CD14-positive monocyte (primary cell): ENCODE measurements around the gene NDFIP1. TPM values are rescaled to one million over a fixed set of nuclear protein-coding genes. Genes with fewer than 3 reads are reported as not detected.

Experiments
- DNase-seq, 3 donors: peaks; one replicate each; pipeline ENCODE4 v3.0.0-alpha.2; 2011 to 2022
- H2AFZ ChIP-seq: 2 replicates; pipeline ENCODE4 v1.6.0; 2012; ENCODE audit warnings: mild to moderate bottlenecking, low read depth, low read length, inconsistent platforms; ENCODE audit not compliant: insufficient read depth, poor library complexity, severe bottlenecking
- H3K27ac ChIP-seq, 2 donors: 1 replicate in 1 of 2; 2 replicates in 1 of 2; pipeline ENCODE4 v1.5.1; 2012 to 2013; ENCODE audit warnings: low read length in 2 of 2, control low read depth in 1 of 2, inconsistent platforms in 1 of 2, low read depth in 1 of 2, mild to moderate bottlenecking in 1 of 2
- H3K27me3 ChIP-seq, 2 donors: one replicate each; pipeline versions ENCODE4 v1.6.0 to v1.6.1; 2011 to 2013; ENCODE audit warnings: low read length in 2 of 2; ENCODE audit not compliant: control insufficient read depth in 2 of 2, insufficient read depth in 2 of 2
- H3K36me3 ChIP-seq, 2 donors: replicated peaks in 1 of 2; 1 replicate in 1 of 2; 2 replicates in 1 of 2; pipeline versions ENCODE4 v1.5.1 to v1.6.1; 2012 to 2013; ENCODE audit warnings: low read length in 2 of 2, control low read depth in 1 of 2, inconsistent platforms in 1 of 2, mild to moderate bottlenecking in 1 of 2; ENCODE audit not compliant: insufficient read depth in 2 of 2, control insufficient read depth in 1 of 2
- H3K4me1 ChIP-seq, 2 donors: 1 replicate in 1 of 2; 2 replicates in 1 of 2; pipeline versions ENCODE4 v1.5.1 to v1.6.1; 2012 to 2013; ENCODE audit warnings: low read length in 2 of 2, control low read depth in 1 of 2, inconsistent platforms in 1 of 2, mild to moderate bottlenecking in 1 of 2, moderate library complexity in 1 of 2; ENCODE audit not compliant: insufficient read depth in 2 of 2, control insufficient read depth in 1 of 2
- H3K4me2 ChIP-seq: replicated peaks from 2 replicates; pipeline ENCODE3; 2012; ENCODE audit warnings: low read length, moderate library complexity, mild to moderate bottlenecking; ENCODE audit not compliant: poor library complexity, severe bottlenecking; ENCODE audit errors: extremely low read depth
- H3K4me3 ChIP-seq, 3 experiments: fragments of 200-600 bp in 1 of 3; sonication (generic) in 1 of 3; replicated peaks in 1 of 3; 1 replicate in 2 of 3; 2 replicates in 1 of 3; pipeline ENCODE4 v1.5.1; 2011 to 2013; ENCODE audit warnings: low read length in 3 of 3, mild to moderate bottlenecking in 3 of 3, control low read depth in 2 of 3, low read depth in 2 of 3, inconsistent platforms in 1 of 3, moderate library complexity in 1 of 3
- H3K79me2 ChIP-seq: 2 replicates; pipeline ENCODE4 v1.6.0; 2012; ENCODE audit warnings: mild to moderate bottlenecking, control low read depth, inconsistent platforms, low read length, moderate library complexity; ENCODE audit not compliant: insufficient read depth
- H3K9ac ChIP-seq: 2 replicates; pipeline ENCODE4 v1.6.0; 2017; ENCODE audit warnings: low read length, mild to moderate bottlenecking; ENCODE audit not compliant: insufficient read depth, poor library complexity, severe bottlenecking
- H3K9me3 ChIP-seq, 2 donors: replicated peaks in 1 of 2; 1 replicate in 1 of 2; 2 replicates in 1 of 2; pipeline versions ENCODE4 v1.5.1 to v1.6.1; 2012 to 2013; ENCODE audit warnings: low read length in 2 of 2, control low read depth in 1 of 2; ENCODE audit not compliant: control insufficient read depth in 1 of 2, insufficient read depth in 1 of 2
- H4K20me1 ChIP-seq: 2 replicates; pipeline ENCODE4 v1.6.0; 2012; ENCODE audit warnings: mild to moderate bottlenecking, low read length, control low read depth, moderate library complexity; ENCODE audit not compliant: insufficient read depth
- H3K27ac Mint-ChIP-seq, 7 donors: one replicate each; pipeline ENCODE4 v1.8.0; 2020; ENCODE audit warnings: mild to moderate bottlenecking in 7 of 7, mixed read lengths in 7 of 7, moderate library complexity in 6 of 7, inconsistent platforms in 2 of 7
- H3K27me3 Mint-ChIP-seq, 3 donors: one replicate each; pipeline ENCODE4 v1.8.0; 2021 to 2022; ENCODE audit warnings: low read depth in 3 of 3, mild to moderate bottlenecking in 3 of 3, mixed read lengths in 3 of 3, moderate library complexity in 3 of 3, inconsistent platforms in 1 of 3
- H3K36me3 Mint-ChIP-seq, 2 donors: one replicate each; pipeline ENCODE4 v1.8.0; 2020; ENCODE audit warnings: mixed read lengths in 2 of 2, inconsistent platforms in 1 of 2, mild to moderate bottlenecking in 1 of 2
- H3K4me1 Mint-ChIP-seq: one replicate; pipeline ENCODE4 v1.8.0; 2020; ENCODE audit warnings: mild to moderate bottlenecking, mixed read lengths
- H3K4me3 Mint-ChIP-seq, 2 donors: one replicate each; pipeline ENCODE4 v1.8.0; 2020; ENCODE audit warnings: mild to moderate bottlenecking in 2 of 2, mixed read lengths in 2 of 2, moderate library complexity in 1 of 2
- H3K9me3 Mint-ChIP-seq, 7 donors: one replicate each; pipeline ENCODE4 v1.8.0; 2020 to 2022; ENCODE audit warnings: mixed read lengths in 7 of 7, mild to moderate bottlenecking in 6 of 7, moderate library complexity in 6 of 7, inconsistent platforms in 2 of 7
- WGBS: methylation state at CpG from one replicate; pipeline ENCODE4 v1.1.5; 2013; ENCODE audit warnings: missing lambda C conversion rate; ENCODE audit not compliant: insufficient coverage; 5-methylcytosine and 5-hydroxymethylcytosine counted together
- intact Hi-C, 2 donors: fragments of 100-400 bp; cut with micrococcal nuclease; formaldehyde crosslinking; loops; one replicate each; pipeline versions ENCODE4 v1.15.0 to v1.15.1; 2023
- polyA plus RNA-seq, 3 donors: library from polyadenylated mRNA; depleted of rRNA in 1 of 3; unstranded in 2 of 3; stranded (reverse) in 1 of 3; fragments of 300-500 nt in 2 of 3; fragments of >200 nt in 1 of 3; fragmentation: Illumina TruSeq in 2 of 3; gene quantifications; 1 replicate in 2 of 3; 2 replicates in 1 of 3; pipeline ENCODE4 v1.2.3, GENCODE V29; 2012 to 2021
- TF ChIP-seq, protein P1 (sequence below): fragments of 200-600 bp; IDR thresholded peaks from one replicate; pipeline ENCODE4 v1.8.0; 2022; ENCODE audit warnings: antibody characterized with exemption, mild to moderate bottlenecking

Gene NDFIP1
- polyA plus RNA-seq, 3 donors = 18.4 to 44.4 (median 44.0) TPM

DNA sequence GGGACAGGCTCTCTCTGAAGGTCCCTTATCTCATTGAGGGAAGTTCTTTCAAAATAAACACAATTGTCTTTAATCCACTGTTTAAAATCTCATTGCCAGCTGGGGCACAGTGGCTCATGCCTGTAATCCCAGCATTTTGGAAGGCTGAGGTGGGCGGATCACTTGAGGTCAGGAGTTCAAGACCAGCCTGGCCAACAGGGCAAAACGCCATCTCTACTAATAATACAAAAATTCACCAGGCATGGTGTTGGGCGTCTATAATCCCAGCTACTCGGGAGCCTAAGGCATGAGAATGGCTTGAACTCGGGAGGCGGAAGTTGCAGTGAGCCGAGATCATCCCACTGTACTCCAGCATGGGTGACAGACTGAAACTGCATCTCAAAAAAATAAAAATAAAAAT, 8.3 kb upstream of the NDFIP1 start:
- H3K4me2 ChIP-seq = no peak overlapping the region
- peaks cover 1 to 7% (median 5%) of the 10 kb centered on the region in 3 donors for H3K27me3 Mint-ChIP-seq
- WGBS = 97% methylated on average over 4 of the region's 7 CpGs
- peaks cover 7 to 8% of the 10 kb centered on the region in 2 donors for H3K9me3 ChIP-seq
- H3K4me1 ChIP-seq = peaks cover 0 to 7% of the 10 kb centered on the region in 2 donors
- H3K9me3 Mint-ChIP-seq = peaks cover 8 to 13% (median 11%) of the 10 kb centered on the region in 7 donors
- H3K9ac ChIP-seq = no peak overlapping the region
- intact Hi-C loops = no loop called here
- H3K36me3 Mint-ChIP-seq = no peaks in the 10 kb centered on the region
- no peaks in the 10 kb centered on the region for H3K36me3 ChIP-seq
- peaks cover 7% of the 10 kb centered on the region for H3K4me1 Mint-ChIP-seq
- H3K27me3 ChIP-seq = no peaks in the 10 kb centered on the region
- TF ChIP-seq, protein P1, sequence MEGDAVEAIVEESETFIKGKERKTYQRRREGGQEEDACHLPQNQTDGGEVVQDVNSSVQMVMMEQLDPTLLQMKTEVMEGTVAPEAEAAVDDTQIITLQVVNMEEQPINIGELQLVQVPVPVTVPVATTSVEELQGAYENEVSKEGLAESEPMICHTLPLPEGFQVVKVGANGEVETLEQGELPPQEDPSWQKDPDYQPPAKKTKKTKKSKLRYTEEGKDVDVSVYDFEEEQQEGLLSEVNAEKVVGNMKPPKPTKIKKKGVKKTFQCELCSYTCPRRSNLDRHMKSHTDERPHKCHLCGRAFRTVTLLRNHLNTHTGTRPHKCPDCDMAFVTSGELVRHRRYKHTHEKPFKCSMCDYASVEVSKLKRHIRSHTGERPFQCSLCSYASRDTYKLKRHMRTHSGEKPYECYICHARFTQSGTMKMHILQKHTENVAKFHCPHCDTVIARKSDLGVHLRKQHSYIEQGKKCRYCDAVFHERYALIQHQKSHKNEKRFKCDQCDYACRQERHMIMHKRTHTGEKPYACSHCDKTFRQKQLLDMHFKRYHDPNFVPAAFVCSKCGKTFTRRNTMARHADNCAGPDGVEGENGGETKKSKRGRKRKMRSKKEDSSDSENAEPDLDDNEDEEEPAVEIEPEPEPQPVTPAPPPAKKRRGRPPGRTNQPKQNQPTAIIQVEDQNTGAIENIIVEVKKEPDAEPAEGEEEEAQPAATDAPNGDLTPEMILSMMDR = no peak
- H4K20me1 ChIP-seq = no peaks in the 10 kb centered on the region
- H3K27ac ChIP-seq = no peak overlapping the region
- H3K4me3 Mint-ChIP-seq = no peak overlapping the region
- no peak overlapping the region for H3K27ac Mint-ChIP-seq
- no peak overlapping the region for H2AFZ ChIP-seq
- H3K79me2 ChIP-seq = no peaks in the 10 kb centered on the region
- DNase-seq = no peak
- H3K4me3 ChIP-seq = no peak overlapping the region

DNA sequence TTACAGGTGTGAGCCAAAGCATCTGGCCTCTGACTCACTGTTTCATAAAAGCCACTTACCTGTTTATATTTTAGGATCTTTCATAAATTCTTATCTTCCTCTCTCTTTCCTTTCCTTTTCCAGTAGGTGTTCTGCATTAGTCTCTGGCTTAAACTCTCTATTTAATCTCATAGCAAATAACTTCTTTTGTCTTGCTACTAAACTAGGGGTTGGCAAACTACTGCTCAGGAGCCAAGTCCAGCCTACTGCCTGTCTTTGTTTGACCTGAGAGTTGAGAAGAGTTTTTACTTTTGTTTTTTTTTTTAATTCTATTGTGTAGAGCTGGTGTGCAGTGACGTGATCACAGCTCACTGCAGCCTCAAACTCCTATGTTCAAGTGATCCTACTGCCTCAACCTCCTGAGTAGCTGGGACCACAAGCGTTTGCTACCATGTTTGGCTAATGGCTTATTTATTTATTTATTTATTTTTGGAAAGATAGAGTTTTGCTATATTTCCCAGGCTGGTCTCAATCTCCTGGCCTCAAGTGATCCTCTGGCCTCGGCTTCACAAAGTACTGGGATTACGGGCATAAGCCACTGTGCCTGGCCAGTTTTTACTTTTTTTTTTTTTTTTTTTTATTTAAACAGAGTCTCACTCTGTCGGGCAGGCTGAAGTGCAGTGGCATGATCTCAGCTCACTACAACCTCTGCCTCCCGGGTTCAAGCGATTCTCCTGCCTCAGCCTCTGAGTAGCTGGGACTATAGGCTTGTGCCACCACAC, 5.4 kb upstream of the NDFIP1 start:
- Histone ChIP-seq H3K79me2 (no peaks in the 10 kb centered on the region), H3K36me3 (no peaks in the 10 kb centered on the region), H3K4me1 (peaks cover 2 to 6% of the 10 kb centered on the region in 2 donors), H3K27me3 (no peaks in the 10 kb centered on the region), H3K4me3 (no peak overlapping the region), H3K4me2 (no peak overlapping the region), H4K20me1 (no peaks in the 10 kb centered on the region), H3K27ac (no peak overlapping the region), H3K9me3 (peaks cover 7 to 8% of the 10 kb centered on the region in 2 donors), H3K9ac (no peak overlapping the region), H2AFZ (no peak overlapping the region)
- peaks cover 8 to 12% (median 11%) of the 10 kb centered on the region in 7 donors for H3K9me3 Mint-ChIP-seq
- H3K27me3 Mint-ChIP-seq = peaks cover 1 to 7% (median 5%) of the 10 kb centered on the region in 3 donors
- H3K36me3 Mint-ChIP-seq = no peaks in the 10 kb centered on the region
- DNase-seq = no peak
- WGBS = no CpG with 5 or more reads among the region's 7 CpGs
- TF ChIP-seq, protein P1 = no peak
- H3K4me3 Mint-ChIP-seq = no peak overlapping the region
- intact Hi-C loops = no loop called here
- peaks cover 7% of the 10 kb centered on the region for H3K4me1 Mint-ChIP-seq
- peak overlapping the region in 1 of 7 donors; percentile 50 for H3K27ac Mint-ChIP-seq
